GM21723 (cell line): Measurements from ENCODE around the gene VPS18.

Source experiments
- ATAC-seq: cut with Tn5 transposase; IDR thresholded peaks from one replicate; pipeline ENCODE4 v1.9.1; 2021; ENCODE audit warnings: mild to moderate bottlenecking, moderate library complexity; ENCODE audit not compliant: unreplicated experiment

VPS18 gene

GRCh38 chr15:40952301-40952900 is 58.2 kb downstream of the VPS18 start:
- ATAC-seq, result no peak

- peak; percentile 89 for ATAC-seq
Observed at GRCh38 chr15:40952901-40953712, 58.9 kb downstream of the VPS18 start, which contains the start of gene CHAC1. CHAC1 (plus strand) TSS chr15:40953471; CDS start chr15:40953584, 113 bp downstream.
